MCF 10A (cell line): Measurements from ENCODE around the gene FSD1. TPM values are rescaled to one million over a fixed set of nuclear protein-coding genes. Genes with fewer than 3 reads are reported as not detected.

Experiments
- BruUV-seq: library from RNA; stranded (reverse); fragments of 400-500 nt; replicated peaks from 2 replicates; lab custom pipeline; 2021; lab: Mats Ljungman, UMichigan
- CTCF ChIA-PET: fragments of 300-600 bp; sonication (Branson Sonifier 250); formaldehyde crosslinking; extraction: SDS; loops from one replicate; lab custom pipeline; 2021; ENCODE audit warnings: antibody characterized with exemption, inconsistent platforms; lab: Yijun Ruan, JAX
- POLR2A ChIA-PET: fragments of 300-600, 350-650 bp; sonication (Branson Sonifier 250); formaldehyde crosslinking; extraction: SDS; loops from one replicate; lab custom pipeline; 2020; ENCODE audit warnings: antibody characterized with exemption, inconsistent platforms; lab: Yijun Ruan, JAX
- DNase-seq: peaks from one replicate; pipeline ENCODE4 v3.0.0-alpha.2; 2018; ENCODE audit not compliant: unreplicated experiment
- H3K27ac Mint-ChIP-seq: one replicate; pipeline ENCODE4 v1.8.0; 2022; ENCODE audit warnings: mild to moderate bottlenecking, low read depth, mixed read lengths; ENCODE audit not compliant: unreplicated experiment
- H3K27me3 Mint-ChIP-seq: one replicate; pipeline ENCODE4 v1.8.0; 2022; ENCODE audit warnings: mixed read lengths; ENCODE audit not compliant: insufficient read depth, unreplicated experiment
- H3K36me3 Mint-ChIP-seq: one replicate; pipeline ENCODE4 v1.8.0; 2022; ENCODE audit warnings: mild to moderate bottlenecking, moderate library complexity, mixed read lengths; ENCODE audit not compliant: insufficient read depth, unreplicated experiment
- H3K4me1 Mint-ChIP-seq: one replicate; pipeline ENCODE4 v1.8.0; 2022; ENCODE audit warnings: mixed read lengths; ENCODE audit not compliant: insufficient read depth, unreplicated experiment
- H3K4me3 Mint-ChIP-seq: one replicate; pipeline ENCODE4 v1.8.0; 2022; ENCODE audit warnings: mild to moderate bottlenecking, moderate library complexity, mixed read lengths; ENCODE audit not compliant: unreplicated experiment
- H3K9me3 Mint-ChIP-seq: one replicate; pipeline ENCODE4 v1.8.0; 2022; ENCODE audit warnings: mixed read lengths; ENCODE audit not compliant: unreplicated experiment
- intact Hi-C: fragments of 100-400 bp; cut with micrococcal nuclease; formaldehyde crosslinking; loops from 2 replicates; pipeline ENCODE4 v1.14.1; 2022
- total RNA-seq: library from RNA; stranded (reverse); gene quantifications from 2 replicates; pipeline ENCODE4 v1.2.3, GENCODE V29; 2022
- TF ChIP-seq, protein P1 (sequence below): fragments of 200-600 bp; IDR thresholded peaks from one replicate; pipeline ENCODE4 v1.8.0; 2022; ENCODE audit warnings: antibody characterized with exemption, mild to moderate bottlenecking; ENCODE audit not compliant: unreplicated experiment

The FSD1 gene
- total RNA-seq, 1 experiment from 2014 or later = not detected

DNA sequence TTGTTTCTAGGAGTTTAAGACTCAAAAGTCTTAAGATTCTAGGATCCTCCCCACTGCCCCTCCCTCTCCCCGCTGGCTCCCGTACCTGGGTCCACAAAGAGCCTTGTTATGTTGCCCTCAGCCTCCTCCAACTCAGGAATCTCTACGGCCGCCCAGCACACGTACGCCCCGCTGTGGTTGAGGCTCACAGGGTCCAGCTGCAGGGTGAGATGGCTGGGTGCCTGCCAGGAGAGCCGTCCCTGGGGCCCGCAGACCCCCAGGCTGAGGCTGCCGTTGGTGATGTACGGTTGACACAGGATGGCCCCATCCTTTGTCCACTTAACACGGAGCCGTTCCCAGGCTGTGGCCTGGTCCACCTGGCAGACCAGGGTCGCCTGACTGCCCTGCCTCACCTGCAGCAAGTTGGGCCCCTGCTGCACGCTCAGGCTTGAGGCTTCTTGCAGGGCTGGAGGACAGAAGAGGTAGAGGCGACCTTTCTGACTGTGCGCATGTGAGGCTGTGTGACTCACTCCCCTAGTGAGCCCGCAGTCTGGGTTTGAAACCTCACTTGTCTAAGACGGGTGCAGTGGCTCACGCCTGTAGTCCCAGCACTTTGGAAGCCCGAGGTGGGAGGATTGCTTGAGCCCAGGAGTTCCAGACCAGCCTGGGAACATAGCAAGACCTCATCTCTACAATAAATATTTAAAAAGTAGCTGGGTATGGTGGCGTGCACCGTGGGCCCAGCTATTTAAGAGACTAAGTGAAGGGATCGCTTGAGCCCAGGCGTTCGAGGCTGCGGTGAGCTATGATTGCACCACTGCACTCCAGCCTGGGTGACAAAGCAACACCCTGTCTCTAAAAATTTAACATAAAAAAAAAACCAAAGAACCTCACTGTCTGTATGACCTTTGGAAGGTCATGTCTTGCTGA lies 6.2 kb upstream of the FSD1 start:
- TF ChIP-seq, protein P1, sequence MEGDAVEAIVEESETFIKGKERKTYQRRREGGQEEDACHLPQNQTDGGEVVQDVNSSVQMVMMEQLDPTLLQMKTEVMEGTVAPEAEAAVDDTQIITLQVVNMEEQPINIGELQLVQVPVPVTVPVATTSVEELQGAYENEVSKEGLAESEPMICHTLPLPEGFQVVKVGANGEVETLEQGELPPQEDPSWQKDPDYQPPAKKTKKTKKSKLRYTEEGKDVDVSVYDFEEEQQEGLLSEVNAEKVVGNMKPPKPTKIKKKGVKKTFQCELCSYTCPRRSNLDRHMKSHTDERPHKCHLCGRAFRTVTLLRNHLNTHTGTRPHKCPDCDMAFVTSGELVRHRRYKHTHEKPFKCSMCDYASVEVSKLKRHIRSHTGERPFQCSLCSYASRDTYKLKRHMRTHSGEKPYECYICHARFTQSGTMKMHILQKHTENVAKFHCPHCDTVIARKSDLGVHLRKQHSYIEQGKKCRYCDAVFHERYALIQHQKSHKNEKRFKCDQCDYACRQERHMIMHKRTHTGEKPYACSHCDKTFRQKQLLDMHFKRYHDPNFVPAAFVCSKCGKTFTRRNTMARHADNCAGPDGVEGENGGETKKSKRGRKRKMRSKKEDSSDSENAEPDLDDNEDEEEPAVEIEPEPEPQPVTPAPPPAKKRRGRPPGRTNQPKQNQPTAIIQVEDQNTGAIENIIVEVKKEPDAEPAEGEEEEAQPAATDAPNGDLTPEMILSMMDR = no peak
- no peak for DNase-seq
- no TSS peak for BruUV-seq

DNA sequence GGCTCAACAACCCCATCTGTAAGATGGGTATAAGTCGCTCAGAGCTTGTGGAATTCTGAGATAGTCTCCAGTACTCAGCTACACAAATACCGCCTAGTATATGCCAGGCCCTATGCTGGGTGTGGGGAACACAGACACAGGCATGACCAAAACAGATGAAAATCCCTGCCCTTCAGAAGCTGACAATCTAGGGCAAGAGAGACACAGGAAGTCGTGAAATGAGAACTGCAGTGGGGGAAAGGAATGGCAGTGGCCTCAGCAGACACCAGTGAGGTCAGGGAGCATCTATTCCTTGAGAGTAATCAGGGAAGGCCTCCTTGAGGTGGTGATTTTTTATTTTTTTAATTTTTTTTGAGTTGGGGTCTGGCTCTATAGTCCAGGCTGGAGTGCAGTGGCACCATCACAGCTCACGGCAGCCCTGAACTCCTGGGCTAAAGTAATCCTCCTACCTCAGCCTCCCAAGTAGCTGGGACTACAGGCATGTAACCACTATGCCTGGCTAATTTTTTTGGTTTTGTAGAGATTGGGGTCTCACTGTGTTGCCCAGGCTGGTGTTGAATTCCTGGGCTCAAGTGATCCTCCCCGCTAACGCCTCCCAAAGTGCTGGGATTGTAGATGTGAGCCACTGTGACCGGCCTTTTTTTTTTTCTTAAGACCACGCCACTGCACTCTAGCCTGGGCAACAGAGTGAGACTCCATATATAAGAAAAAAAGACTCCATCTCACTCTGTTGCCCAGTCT lies 5.4 kb upstream of the FSD1 start:
- intact Hi-C loops = no loop called here
- BruUV-seq = no TSS peak
- CTCF ChIA-PET = interaction anchor here (0.6 to 1.2 kb wide), 2 partner anchors 9 to 71 kb away, joined by 3 read pairs; no protein-coding TSS in a partner anchor
- Mint-ChIP-seq H3K27me3 (no peaks in the 10 kb centered on the region), H3K4me3 (no peak overlapping the region), H3K9me3 (no peaks in the 10 kb centered on the region), H3K4me1 (no peaks in the 10 kb centered on the region), H3K36me3 (no peaks in the 10 kb centered on the region), H3K27ac (no peak overlapping the region)
- DNase-seq = no peak
- POLR2A ChIA-PET = no interaction called here
- TF ChIP-seq, protein P1 = no peak

More for the DNA sequence above, 6.2 kb upstream of the FSD1 start:
- no peak overlapping the region for H3K27ac Mint-ChIP-seq
- H3K36me3 Mint-ChIP-seq = no peaks in the 10 kb centered on the region
- H3K9me3 Mint-ChIP-seq = no peaks in the 10 kb centered on the region
- no peak overlapping the region for H3K4me3 Mint-ChIP-seq
- CTCF ChIA-PET = interaction anchor here (0.6 to 1.2 kb wide), 4 partner anchors 10 to 72 kb away, joined by 3 to 5 read pairs (median 4); no protein-coding TSS in a partner anchor
- H3K27me3 Mint-ChIP-seq = no peaks in the 10 kb centered on the region
- POLR2A ChIA-PET = no interaction called here
- H3K4me1 Mint-ChIP-seq = no peaks in the 10 kb centered on the region
- intact Hi-C loops = no loop called here

- POLR2A ChIA-PET = interaction anchor here (0.6 kb wide), 1 partner anchor 695 kb away, joined by 3 read pairs; no protein-coding TSS in a partner anchor
- DNase-seq = no peak
- H3K27ac Mint-ChIP-seq = no peak overlapping the region
These were observed 3.8 kb upstream of the FSD1 start for GRCh38 chr19:4300589-4300988.

More at GRCh38 chr19:4300589-4300988, 3.8 kb upstream of the FSD1 start:
- no peaks in the 10 kb centered on the region for H3K9me3 Mint-ChIP-seq
- no peaks in the 10 kb centered on the region for H3K4me1 Mint-ChIP-seq
- TF ChIP-seq, protein P1 = no peak
- H3K4me3 Mint-ChIP-seq = no peak overlapping the region
- H3K27me3 Mint-ChIP-seq = peaks cover 3% of the 10 kb centered on the region
- no TSS peak for BruUV-seq
- CTCF ChIA-PET = no interaction called here
- intact Hi-C loops = no loop called here
- no peaks in the 10 kb centered on the region for H3K36me3 Mint-ChIP-seq
